IMR-90 (cell line): Measurements from ENCODE around the gene PSME3. TPM values are rescaled to one million over a fixed set of nuclear protein-coding genes. Genes with fewer than 3 reads are reported as not detected.

ENCODE experiments used
- ATAC-seq: fragments of 200-7000 bp; cut with Tn5 transposase; 2 replicates; pipeline ENCODE4 v1.9.1; 2020; ENCODE audit warnings: low read depth, mild to moderate bottlenecking, moderate library complexity
- BruUV-seq: library from RNA; stranded (reverse); fragments of 400-500 nt; replicated peaks from 2 replicates; lab custom pipeline; 2021; lab: Mats Ljungman, UMichigan
- CTCF ChIA-PET: fragments of 300-600 bp; formaldehyde crosslinking; extraction: SDS; loops from one replicate; lab custom pipeline; 2021; ENCODE audit warnings: antibody characterized with exemption; lab: Yijun Ruan, JAX
- POLR2A ChIA-PET: fragments of 300-600 bp; sonication (Branson Sonifier 250); formaldehyde crosslinking; loops from one replicate; lab custom pipeline; 2022; ENCODE audit warnings: antibody characterized with exemption; ENCODE audit not compliant: unreplicated experiment; lab: Charles Lee
- DNase-seq: peaks from one replicate; pipeline ENCODE4 v3.0.0; 2013
- H2AFZ ChIP-seq: replicated peaks from 2 replicates; pipeline ENCODE3; 2013; ENCODE audit warnings: low read length, mild to moderate bottlenecking; ENCODE audit not compliant: poor library complexity
- H2AK5ac ChIP-seq: 2 replicates; pipeline ENCODE4 v1.6.1; 2013; ENCODE audit warnings: low read depth, low read length, inconsistent platforms
- H2AK9ac ChIP-seq: replicated peaks from 2 replicates; pipeline ENCODE3; 2013; ENCODE audit warnings: mild to moderate bottlenecking, low read depth, low read length, moderate library complexity; ENCODE audit not compliant: poor library complexity
- H2BK120ac ChIP-seq: 2 replicates; pipeline ENCODE4 v1.6.1; 2013; ENCODE audit warnings: low read depth, low read length, inconsistent platforms
- H2BK15ac ChIP-seq: 3 replicates; pipeline ENCODE4 v1.6.1; 2013; ENCODE audit warnings: low read depth, low read length, inconsistent platforms
- H2BK20ac ChIP-seq: 2 replicates; pipeline ENCODE4 v1.6.1; 2013; ENCODE audit warnings: low read depth, mild to moderate bottlenecking, inconsistent platforms, low read length, moderate library complexity
- H2BK5ac ChIP-seq: 2 replicates; pipeline ENCODE4 v1.6.1; 2013; ENCODE audit warnings: mild to moderate bottlenecking, low read depth, low read length, inconsistent platforms; ENCODE audit not compliant: poor library complexity, severe bottlenecking
- H3K14ac ChIP-seq: replicated peaks from 2 replicates; pipeline ENCODE4 v1.6.1; 2013; ENCODE audit warnings: low read depth, low read length, inconsistent platforms
- H3K18ac ChIP-seq: 2 replicates; pipeline ENCODE4 v1.6.1; 2013; ENCODE audit warnings: low read depth, low read length, control low read depth
- H3K23ac ChIP-seq: 2 replicates; pipeline ENCODE4 v1.6.1; 2013; ENCODE audit warnings: low read depth, low read length, inconsistent platforms
- H3K27ac ChIP-seq: 2 replicates; pipeline ENCODE4 v1.5.1; 2013; ENCODE audit warnings: mild to moderate bottlenecking, control low read depth, low read length; ENCODE audit not compliant: insufficient read depth
- H3K27me3 ChIP-seq: 2 replicates; pipeline ENCODE4 v1.6.1; 2013; ENCODE audit warnings: low read length; ENCODE audit not compliant: control insufficient read depth, insufficient read depth
- H3K36me3 ChIP-seq: 2 replicates; pipeline ENCODE4 v1.6.1; 2013; ENCODE audit warnings: low read length, mixed read lengths; ENCODE audit not compliant: control insufficient read depth, insufficient read depth
- H3K4ac ChIP-seq: 2 replicates; pipeline ENCODE4 v1.6.1; 2013; ENCODE audit warnings: low read depth, low read length, inconsistent platforms
- H3K4me1 ChIP-seq: 2 replicates; pipeline ENCODE4 v1.6.1; 2013; ENCODE audit warnings: low read length, mixed read lengths; ENCODE audit not compliant: control insufficient read depth, insufficient read depth
- H3K4me2 ChIP-seq: 2 replicates; pipeline ENCODE4 v1.6.1; 2013; ENCODE audit warnings: low read depth, mild to moderate bottlenecking, control low read depth, low read length, moderate library complexity
- H3K4me3 ChIP-seq: 2 replicates; pipeline ENCODE4 v1.5.1; 2013; ENCODE audit warnings: low read depth, mild to moderate bottlenecking, control low read depth, low read length, moderate library complexity; ENCODE audit not compliant: insufficient read depth
- H3K56ac ChIP-seq: 2 replicates; pipeline ENCODE4 v1.6.1; 2013; ENCODE audit warnings: low read length, inconsistent platforms; ENCODE audit not compliant: insufficient read depth; ENCODE audit errors: extremely low read depth
- H3K79me1 ChIP-seq, 2 experiments: 2 replicates each; pipeline ENCODE4 v1.6.1; 2013; ENCODE audit warnings: low read length in 2 of 2, inconsistent platforms in 1 of 2, low read depth in 1 of 2
- H3K9ac ChIP-seq: 2 replicates; pipeline ENCODE4 v1.6.1; 2013; ENCODE audit warnings: low read depth, low read length, control low read depth
- H3K9me1 ChIP-seq: 2 replicates; pipeline ENCODE4 v1.6.1; 2013; ENCODE audit warnings: low read length, inconsistent platforms; ENCODE audit not compliant: insufficient read depth
- H3K9me3 ChIP-seq: 2 replicates; pipeline ENCODE4 v1.6.1; 2013; ENCODE audit warnings: low read length; ENCODE audit not compliant: control insufficient read depth, insufficient read depth
- H4K20me1 ChIP-seq: 2 replicates; pipeline ENCODE4 v1.6.1; 2013; ENCODE audit warnings: low read length, inconsistent platforms; ENCODE audit not compliant: insufficient read depth
- H4K5ac ChIP-seq: 2 replicates; pipeline ENCODE4 v1.6.1; 2013; ENCODE audit warnings: mild to moderate bottlenecking, low read depth, low read length, control low read depth
- H4K8ac ChIP-seq, 2 experiments: 2 replicates each; pipeline ENCODE4 v1.6.1; 2013; ENCODE audit warnings: low read depth in 2 of 2, low read length in 2 of 2, control low read depth in 1 of 2, inconsistent platforms in 1 of 2
- H4K91ac ChIP-seq: 2 replicates; pipeline ENCODE4 v1.6.1; 2013; ENCODE audit warnings: low read depth, low read length, inconsistent platforms; ENCODE audit not compliant: insufficient read depth
- RCOR1 ChIP-seq: IDR thresholded peaks from 2 replicates; pipeline ENCODE4 v1.6.1; 2012; ENCODE audit warnings: mild to moderate bottlenecking, low read length, improper control_type of control experiment; ENCODE audit not compliant: insufficient replicate concordance
- SMC3 ChIP-seq: fragments of 150-350 bp; IDR thresholded peaks from 2 replicates; pipeline ENCODE4 v1.6.1; 2016; ENCODE audit warnings: low read depth, mild to moderate bottlenecking, antibody characterized with exemption, low read length, moderate library complexity
- WGBS, 2 experiments: methylation state at CpG; one replicate each; pipeline versions ENCODE4 v1.1.5 to v1.1.7; 2013; ENCODE audit warnings: missing lambda C conversion rate in 2 of 2; ENCODE audit not compliant: insufficient read length in 1 of 2; ENCODE audit errors: extremely low coverage in 2 of 2; 5-methylcytosine and 5-hydroxymethylcytosine counted together
- dilution Hi-C: fragments of 300-500 bp; cut with HindIII; formaldehyde crosslinking; loops from one replicate; pipeline ENCODE4 v1.14.3; 2018; ENCODE audit warnings: low sequenced_read_pairs; ENCODE audit not compliant: unreplicated experiment
- in situ Hi-C: fragments of 300-500 bp; cut with MboI; formaldehyde crosslinking; loops from 3 replicates; pipeline ENCODE4 v1.14.3; 2019; ENCODE audit warnings: low sequenced_read_pairs, inconsistent platforms, mixed read lengths
- intact Hi-C: fragments of 100-400 bp; cut with micrococcal nuclease; formaldehyde crosslinking; loops from 2 replicates; pipeline ENCODE4 v1.10.0; 2022
- polyA plus RNA-seq, 3 experiments: library from polyadenylated mRNA; depleted of rRNA; stranded (reverse); fragments of >200 nt; gene quantifications; 2 replicates each; pipeline ENCODE4 v1.2.3, GENCODE V29; 2012; ENCODE audit warnings: low replicate concordance in 1 of 3
- total RNA-seq: library from RNA; depleted of rRNA; stranded (reverse); fragments of >200 nt; gene quantifications from 2 replicates; pipeline ENCODE4 v1.2.3, GENCODE V29; 2012
- TF ChIP-seq, protein P1 (sequence below): fragments of 150-350 bp; IDR thresholded peaks from 2 replicates; pipeline ENCODE4 v1.6.1; 2017; ENCODE audit warnings: mild to moderate bottlenecking, antibody characterized with exemption, low read length, low read depth
- TF ChIP-seq, protein P2 (sequence below): conservative IDR thresholded peaks from 2 replicates; pipeline ENCODE4 v1.5.1; 2012; ENCODE audit warnings: mild to moderate bottlenecking, low read depth, low read length, improper control_type of control experiment

Gene PSME3
- total and polyA plus RNA-seq, 2 of the 4 experiments (the other 2 are of a cell fraction) = 72.4 to 100 TPM

DNA sequence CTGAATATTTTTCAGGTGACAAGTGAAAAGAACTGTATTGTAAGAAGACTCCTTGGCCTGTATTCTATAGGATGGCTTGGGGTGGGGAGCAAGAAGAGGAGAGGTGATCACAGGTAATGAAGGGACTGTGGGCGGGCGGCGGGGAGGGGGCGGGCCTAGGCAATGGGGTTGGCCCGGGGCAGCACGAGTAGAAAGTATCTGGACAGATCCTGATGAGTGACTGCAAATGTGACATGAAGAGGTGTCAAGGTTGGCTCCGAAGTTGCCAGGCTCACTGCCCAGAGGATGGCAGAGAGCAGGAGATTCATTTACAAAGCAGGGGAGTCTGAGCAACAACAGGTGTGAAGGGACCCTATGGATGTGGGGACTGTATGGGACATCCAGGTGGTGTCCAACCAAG is 56.6 kb downstream of the PSME3 start:
- no peak overlapping the region for H3K14ac ChIP-seq
- H2AFZ ChIP-seq = no peak overlapping the region
- H2BK120ac ChIP-seq = no peak overlapping the region
- no peak overlapping the region for H2AK5ac ChIP-seq
- in situ Hi-C loops (loop anchor here (25.0 kb wide), 1 partner anchor 422 kb away; no protein-coding TSS in a partner anchor), intact Hi-C loops (no loop called here), dilution Hi-C loops (no loop called here)
- no peak overlapping the region for H3K23ac ChIP-seq
- H4K5ac ChIP-seq = no peak overlapping the region
- H2AK9ac ChIP-seq = no peak overlapping the region
- H3K9me3 ChIP-seq = no peaks in the 10 kb centered on the region
- H3K4me3 ChIP-seq = no peak overlapping the region
- no peaks in the 10 kb centered on the region for H3K79me1 ChIP-seq
- no peak overlapping the region for H4K91ac ChIP-seq
- no peak overlapping the region for H3K27ac ChIP-seq
- peaks cover 6% of the 10 kb centered on the region; the same call in 1 of the 2 replicates for H3K4me1 ChIP-seq
- H3K36me3 ChIP-seq = no peaks in the 10 kb centered on the region
- H3K9me1 ChIP-seq = peaks cover 7% of the 10 kb centered on the region; the same call in 1 of the 2 replicates
- ChIA-PET CTCF (no interaction called here), POLR2A (no interaction called here)
- peaks cover 12% of the 10 kb centered on the region for H3K27me3 ChIP-seq
- no peaks in the 10 kb centered on the region for H4K20me1 ChIP-seq
- H3K9ac ChIP-seq = no peak overlapping the region
- no peak overlapping the region for H2BK20ac ChIP-seq
- H3K56ac ChIP-seq = no peak overlapping the region
- H4K8ac ChIP-seq = no peak overlapping the region
- no peak overlapping the region for H3K4me2 ChIP-seq
- no TSS peak for BruUV-seq
- no peak overlapping the region for H2BK15ac ChIP-seq
- no peak overlapping the region for H2BK5ac ChIP-seq
- no peak overlapping the region for H3K18ac ChIP-seq
- DNase-seq (no peak), ATAC-seq (no peak)
- H3K4ac ChIP-seq = no peak overlapping the region
- WGBS, 2 experiments = 69% methylated on average over 6 of the region's 7 CpGs; no CpG with 5 or more reads in 1 of the 2 experiments
- TF ChIP-seq, protein P1, sequence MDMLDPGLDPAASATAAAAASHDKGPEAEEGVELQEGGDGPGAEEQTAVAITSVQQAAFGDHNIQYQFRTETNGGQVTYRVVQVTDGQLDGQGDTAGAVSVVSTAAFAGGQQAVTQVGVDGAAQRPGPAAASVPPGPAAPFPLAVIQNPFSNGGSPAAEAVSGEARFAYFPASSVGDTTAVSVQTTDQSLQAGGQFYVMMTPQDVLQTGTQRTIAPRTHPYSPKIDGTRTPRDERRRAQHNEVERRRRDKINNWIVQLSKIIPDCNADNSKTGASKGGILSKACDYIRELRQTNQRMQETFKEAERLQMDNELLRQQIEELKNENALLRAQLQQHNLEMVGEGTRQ = no peak
- TF ChIP-seq, protein P2, sequence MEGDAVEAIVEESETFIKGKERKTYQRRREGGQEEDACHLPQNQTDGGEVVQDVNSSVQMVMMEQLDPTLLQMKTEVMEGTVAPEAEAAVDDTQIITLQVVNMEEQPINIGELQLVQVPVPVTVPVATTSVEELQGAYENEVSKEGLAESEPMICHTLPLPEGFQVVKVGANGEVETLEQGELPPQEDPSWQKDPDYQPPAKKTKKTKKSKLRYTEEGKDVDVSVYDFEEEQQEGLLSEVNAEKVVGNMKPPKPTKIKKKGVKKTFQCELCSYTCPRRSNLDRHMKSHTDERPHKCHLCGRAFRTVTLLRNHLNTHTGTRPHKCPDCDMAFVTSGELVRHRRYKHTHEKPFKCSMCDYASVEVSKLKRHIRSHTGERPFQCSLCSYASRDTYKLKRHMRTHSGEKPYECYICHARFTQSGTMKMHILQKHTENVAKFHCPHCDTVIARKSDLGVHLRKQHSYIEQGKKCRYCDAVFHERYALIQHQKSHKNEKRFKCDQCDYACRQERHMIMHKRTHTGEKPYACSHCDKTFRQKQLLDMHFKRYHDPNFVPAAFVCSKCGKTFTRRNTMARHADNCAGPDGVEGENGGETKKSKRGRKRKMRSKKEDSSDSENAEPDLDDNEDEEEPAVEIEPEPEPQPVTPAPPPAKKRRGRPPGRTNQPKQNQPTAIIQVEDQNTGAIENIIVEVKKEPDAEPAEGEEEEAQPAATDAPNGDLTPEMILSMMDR = no peak
- TF ChIP-seq RCOR1 = no peak
- TF ChIP-seq SMC3 = no peak
